T-cell (primary cell): ENCODE results near the gene USP20. TPM values are rescaled to one million over a fixed set of nuclear protein-coding genes. Genes with fewer than 3 reads are reported as not detected.
A peak's percentile ranks its signal among the peaks of the same experiment; 100 is the strongest.

Experiments used
- ATAC-seq, 4 experiments: fragments of 200-7000 bp in 3 of 4; fragments of 150-1000 bp in 1 of 4; cut with Tn5 transposase; replicated peaks in 1 of 4; 1 replicate in 3 of 4; 2 replicates in 1 of 4; pipeline ENCODE4 v1.10.0; 2021; ENCODE audit warnings: moderate library complexity in 3 of 4, mild to moderate bottlenecking in 2 of 4, moderate number of reproducible peaks in 1 of 4
- CTCF ChIA-PET, 2 donors: fragments of 300-600 bp; sonication (Branson Sonifier 250); formaldehyde crosslinking; loops; one replicate each; lab custom pipeline; 2022; ENCODE audit warnings: antibody characterized with exemption in 2 of 2; lab: Charles Lee
- POLR2A ChIA-PET, 2 donors: fragments of 300-600 bp; sonication (Branson Sonifier 250); formaldehyde crosslinking; loops; one replicate each; lab custom pipeline; 2022; ENCODE audit warnings: antibody characterized with exemption in 2 of 2; lab: Charles Lee
- DNase-seq, 35 experiments: peaks; one replicate each; pipeline versions ENCODE4 v3.0.0 to v3.0.0-alpha.2; 2013 to 2023
- H3K27ac ChIP-seq: one replicate; pipeline ENCODE4 v1.5.1; 2013; ENCODE audit warnings: low read length
- H3K27me3 ChIP-seq, 2 experiments: replicated peaks in 1 of 2; 1 replicate in 1 of 2; 2 replicates in 1 of 2; pipeline versions ENCODE4 v1.6.1 to v1.7.0; 2013; ENCODE audit warnings: low read length in 1 of 2, mixed read lengths in 1 of 2; ENCODE audit not compliant: control insufficient read depth in 2 of 2, insufficient read depth in 2 of 2; ENCODE audit errors: extremely low read depth in 1 of 2
- H3K36me3 ChIP-seq, 2 donors: 1 replicate in 1 of 2; 2 replicates in 1 of 2; pipeline versions ENCODE4 v1.6.1 to v1.7.0; 2013; ENCODE audit warnings: low read length in 1 of 2; ENCODE audit not compliant: control insufficient read depth in 2 of 2, insufficient read depth in 1 of 2; ENCODE audit errors: extremely low read depth in 1 of 2
- H3K4me1 ChIP-seq, 2 experiments: 1 replicate in 1 of 2; 2 replicates in 1 of 2; pipeline versions ENCODE4 v1.6.1 to v1.7.0; 2013; ENCODE audit warnings: low read length in 2 of 2, mixed read lengths in 1 of 2; ENCODE audit not compliant: insufficient read depth in 2 of 2, control insufficient read depth in 1 of 2; ENCODE audit errors: extremely low read depth in 1 of 2
- H3K4me3 ChIP-seq, 2 donors: 1 replicate in 1 of 2; 2 replicates in 1 of 2; pipeline versions ENCODE4 v1.5.1 to v1.7.0; 2013; ENCODE audit warnings: mild to moderate bottlenecking in 2 of 2, low read length in 1 of 2, moderate library complexity in 1 of 2; ENCODE audit not compliant: control insufficient read depth in 1 of 2; ENCODE audit errors: extremely low read depth in 1 of 2
- H3K9me3 ChIP-seq: 2 replicates; pipeline ENCODE4 v1.7.0; 2013
- H3K27ac Mint-ChIP-seq, 2 donors: one replicate each; pipeline ENCODE4 v1.8.0; 2020 to 2021; ENCODE audit warnings: mild to moderate bottlenecking in 2 of 2, mixed read lengths in 2 of 2
- H3K27me3 Mint-ChIP-seq, 2 donors: one replicate each; pipeline ENCODE4 v1.8.0; 2021 to 2022; ENCODE audit warnings: mixed read lengths in 2 of 2
- H3K36me3 Mint-ChIP-seq: one replicate; pipeline ENCODE4 v1.8.0; 2021; ENCODE audit warnings: mixed read lengths
- H3K4me1 Mint-ChIP-seq, 3 donors: one replicate each; pipeline ENCODE4 v1.8.0; 2020 to 2022; ENCODE audit warnings: mixed read lengths in 3 of 3, mild to moderate bottlenecking in 1 of 3
- H3K4me3 Mint-ChIP-seq, 3 donors: one replicate each; pipeline ENCODE4 v1.8.0; 2020 to 2022; ENCODE audit warnings: mild to moderate bottlenecking in 3 of 3, mixed read lengths in 3 of 3, moderate library complexity in 3 of 3
- H3K9me3 Mint-ChIP-seq, 3 donors: one replicate each; pipeline ENCODE4 v1.8.0; 2020 to 2022; ENCODE audit warnings: mixed read lengths in 3 of 3
- WGBS: methylation state at CpG from one replicate; pipeline ENCODE4 v1.1.5; 2013; ENCODE audit warnings: missing lambda C conversion rate; ENCODE audit not compliant: insufficient coverage; 5-methylcytosine and 5-hydroxymethylcytosine counted together
- total RNA-seq, 35 experiments: library from RNA in 6 of 35; stranded (reverse) in 6 of 35; fragments of 120-200 nt in 1 of 35; gene quantifications; one replicate each; pipeline versions ENCODE4 v1.2.1 to v1.2.4 and lab custom pipeline; 2013 to 2026

The USP20 gene
- total RNA-seq, 5 donors from 2014 or later (not counting 1 experiment from before 2014, with no cell fraction given), result 105 to 140 (median 125) TPM

DNA sequence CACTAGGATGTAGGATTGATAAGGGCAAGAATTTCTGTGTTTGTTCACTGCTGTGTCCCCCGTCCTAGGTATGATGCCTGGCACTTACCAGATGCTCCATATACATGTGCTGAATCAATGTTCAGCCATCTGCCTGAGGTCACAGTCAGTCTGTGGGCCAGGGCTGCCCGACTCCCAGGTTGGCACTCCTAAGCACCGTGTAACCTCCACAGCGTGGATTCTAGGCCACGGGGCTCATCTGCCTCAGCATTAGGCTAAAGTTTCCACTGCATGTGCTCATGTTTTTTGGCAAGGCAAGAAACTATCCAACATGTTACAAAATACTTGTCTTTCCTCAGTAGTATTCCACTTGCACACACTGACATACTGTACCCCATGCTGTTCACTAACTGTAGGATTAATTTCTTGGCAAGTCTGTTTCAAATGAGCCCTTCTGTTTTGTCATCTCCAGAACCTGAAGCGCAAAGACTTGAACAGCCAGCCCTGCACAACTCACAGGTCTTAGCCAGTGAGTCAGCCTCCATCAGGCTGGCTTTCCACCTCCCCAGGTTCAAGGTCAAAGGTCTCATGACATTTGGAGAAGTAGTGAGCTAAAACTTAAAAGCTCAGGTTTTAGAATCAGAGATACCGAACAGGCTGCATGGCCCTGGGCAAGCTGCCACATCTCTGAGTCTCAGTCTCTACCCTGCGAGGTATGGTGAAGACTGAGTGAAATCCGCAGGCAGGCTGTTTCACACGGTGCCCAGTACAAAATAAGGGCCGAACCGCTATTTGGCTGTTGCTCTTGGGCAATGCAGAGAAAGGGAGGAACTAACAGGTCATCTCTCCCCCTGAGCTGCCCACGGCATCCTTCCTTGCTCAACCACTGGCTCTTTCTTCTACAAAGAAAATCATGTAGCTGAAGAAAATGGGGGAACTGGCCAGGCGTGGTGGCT, 18.5 kb upstream of the USP20 start:
- H3K4me1 ChIP-seq, result peaks cover 0 to 9% of the 10 kb centered on the region in 2 experiments
- H3K9me3 Mint-ChIP-seq, result no peaks in the 10 kb centered on the region
- H3K27ac Mint-ChIP-seq, result no peak overlapping the region
- H3K27me3 ChIP-seq, result no peaks in the 10 kb centered on the region
- no peak overlapping the region for H3K27ac ChIP-seq
- ATAC-seq (no peak), DNase-seq (no peak)
- no peaks in the 10 kb centered on the region for H3K27me3 Mint-ChIP-seq
- H3K36me3 Mint-ChIP-seq, result peaks cover 38% of the 10 kb centered on the region
- ChIA-PET CTCF (no interaction called here), POLR2A (no interaction called here)
- H3K9me3 ChIP-seq, result no peaks in the 10 kb centered on the region
- 87% methylated on average over 10 of the region's 14 CpGs for WGBS
- peaks cover 9 to 22% (median 18%) of the 10 kb centered on the region in 3 donors for H3K4me1 Mint-ChIP-seq
- H3K4me3 Mint-ChIP-seq, result no peak overlapping the region
- H3K4me3 ChIP-seq, result no peak overlapping the region
- H3K36me3 ChIP-seq, result peaks cover 17 to 77% of the 10 kb centered on the region in 2 donors

DNA sequence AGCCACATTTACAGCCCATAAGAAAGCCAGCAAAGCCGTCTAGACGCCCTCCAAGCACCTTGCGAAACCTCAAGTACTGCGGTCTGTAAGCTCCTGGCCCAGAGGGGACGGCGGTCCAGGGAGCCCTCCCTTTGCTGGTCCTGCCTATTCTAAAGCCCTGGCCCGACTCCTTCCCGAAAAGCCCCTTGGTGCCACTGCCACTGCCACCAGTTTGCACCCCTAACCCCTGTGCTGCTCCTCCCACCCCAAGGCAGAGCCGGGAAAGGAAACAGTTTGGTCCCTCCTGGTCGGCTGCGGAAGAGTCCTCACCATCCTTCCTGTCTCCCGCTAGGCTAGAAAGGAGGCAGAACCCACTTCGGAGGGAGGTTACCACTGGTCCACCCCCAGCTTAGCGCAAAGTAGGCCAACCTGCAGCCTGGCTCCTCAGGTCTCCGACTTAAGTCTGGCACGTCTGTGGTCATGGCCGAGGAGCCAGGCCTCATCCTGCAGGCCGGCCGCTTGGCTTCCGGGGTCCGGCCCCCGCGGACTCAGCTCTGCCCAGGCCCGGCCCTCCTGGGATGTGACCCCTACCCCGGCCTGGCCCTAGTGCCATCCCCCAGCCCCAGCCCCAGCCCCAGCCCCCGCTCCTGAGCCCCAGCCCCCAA, 12.2 kb upstream of the USP20 start:
- H3K4me1 Mint-ChIP-seq, result peaks cover 12 to 19% (median 17%) of the 10 kb centered on the region in 3 donors
- ChIA-PET POLR2A (no interaction called here), CTCF (interaction anchor here in 1 of 2 donors (0.6 kb wide), 1 partner anchor 19 kb away, joined by 3 read pairs; no protein-coding TSS in a partner anchor)
- DNase-seq (peak in 4 of 35 experiments; percentile 5 to 48 (median 18)), ATAC-seq (peak in 1 of 4 experiments; percentile 9)
- H3K27me3 ChIP-seq, result no peaks in the 10 kb centered on the region
- peaks cover 4 to 18% of the 10 kb centered on the region in 2 experiments for H3K4me1 ChIP-seq
- H3K9me3 Mint-ChIP-seq, result no peaks in the 10 kb centered on the region
- H3K27ac Mint-ChIP-seq, result peak overlapping the region; percentile 75 to 82
- H3K27ac ChIP-seq, result peak overlapping the region; percentile 23
- peaks cover 0 to 46% of the 10 kb centered on the region in 2 donors for H3K36me3 ChIP-seq
- H3K4me3 ChIP-seq, result peak overlapping the region; percentile 41 to 63
- peak overlapping the region; percentile 80 to 86 (median 85) for H3K4me3 Mint-ChIP-seq
- H3K36me3 Mint-ChIP-seq, result peaks cover 18% of the 10 kb centered on the region
- H3K27me3 Mint-ChIP-seq, result no peaks in the 10 kb centered on the region
- no peaks in the 10 kb centered on the region for H3K9me3 ChIP-seq
- 25% methylated on average over 24 of the region's 26 CpGs for WGBS

DNA sequence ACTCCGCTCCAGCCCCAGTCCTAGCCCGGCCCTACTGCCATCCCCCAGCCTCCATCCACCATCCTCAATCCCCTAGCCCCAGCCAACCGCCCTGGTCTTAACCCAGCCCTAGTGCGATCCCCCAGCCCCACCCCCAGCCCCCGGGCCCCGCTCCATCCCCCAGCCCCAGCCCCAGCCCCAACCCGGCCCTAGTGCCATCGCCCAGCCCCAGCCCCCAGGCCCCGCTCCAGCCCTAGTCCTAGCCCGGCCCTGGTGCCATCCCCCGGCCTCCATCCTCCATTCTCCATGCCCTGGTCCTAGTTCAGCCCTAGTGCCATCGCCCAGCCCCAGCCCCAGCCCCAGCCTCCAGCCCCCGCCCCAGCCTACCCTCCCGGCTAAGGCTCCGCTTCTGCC, 11.7 kb upstream of the USP20 start:
- Histone ChIP-seq H3K27me3 (no peaks in the 10 kb centered on the region), H3K4me1 (peaks cover 4 to 18% of the 10 kb centered on the region in 2 experiments), H3K4me3 (peak overlapping the region; percentile 63 to 76), H3K27ac (peak overlapping the region; percentile 23), H3K9me3 (no peaks in the 10 kb centered on the region), H3K36me3 (peaks cover 0 to 46% of the 10 kb centered on the region in 2 donors)
- Mint-ChIP-seq H3K27ac (peak overlapping the region in 1 of 2 donors; percentile 71), H3K36me3 (peaks cover 19% of the 10 kb centered on the region), H3K4me3 (peak overlapping the region; percentile 80 to 86 (median 85)), H3K9me3 (no peaks in the 10 kb centered on the region), H3K4me1 (peaks cover 12 to 17% (median 16%) of the 10 kb centered on the region in 3 donors), H3K27me3 (no peaks in the 10 kb centered on the region)
- DNase-seq (no peak), ATAC-seq (peak; percentile 10 to 43 (median 25))
- WGBS, result 0% methylated on average over 3 of the region's 15 CpGs
- POLR2A ChIA-PET, result no interaction called here
- CTCF ChIA-PET, result no interaction called here

DNA sequence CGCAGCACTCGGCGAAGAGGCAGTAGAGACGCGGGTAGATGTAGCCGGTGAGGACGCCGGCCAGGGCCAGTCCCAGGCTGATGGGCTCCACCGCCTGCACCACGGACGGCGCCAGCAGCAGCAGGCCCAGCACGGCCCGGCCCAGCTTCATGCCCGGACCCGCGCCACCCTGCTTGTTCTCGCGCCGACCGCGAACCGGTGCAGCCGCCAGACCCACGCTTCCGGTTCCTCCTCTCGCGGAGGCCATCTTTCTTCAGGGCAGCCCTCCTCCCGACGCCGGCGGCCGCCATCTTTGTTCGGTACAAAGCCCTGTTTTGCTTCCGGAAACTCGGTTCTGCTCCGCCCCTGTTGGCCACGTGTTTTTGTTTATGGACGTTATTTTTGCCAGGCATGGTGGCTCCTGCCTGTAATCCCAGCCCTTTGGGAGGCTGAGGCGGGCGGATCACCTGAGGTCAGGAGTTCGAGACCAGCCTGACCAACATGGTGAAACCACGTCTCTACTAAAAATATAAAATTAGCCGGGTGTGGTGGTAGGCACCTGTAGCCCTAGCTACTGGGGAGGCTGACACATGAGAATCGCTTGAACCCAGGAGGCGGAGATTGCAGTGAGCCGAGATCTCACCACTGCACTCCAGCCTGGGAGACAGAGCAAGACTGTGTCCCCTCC, 11.2 kb upstream of the USP20 start, which contains the start of gene TOR1A:
Gene TOR1A, minus strand, starts transcription at position 202 of the 667 bp plus-strand sequence. Its CDS starts 51 bp downstream, at position 151.
- Mint-ChIP-seq H3K4me3 (peak within 1 kb of the TSS; percentile 80 to 86 (median 85)), H3K4me1 (peaks cover 11 to 15% (median 11%) of the 10 kb centered on the region in 3 donors), H3K27ac (peak within 1 kb of the TSS; percentile 79 to 86), H3K9me3 (no peaks in the 10 kb centered on the region), H3K27me3 (no peaks in the 10 kb centered on the region), H3K36me3 (peaks cover 17% of the 10 kb centered on the region)
- H3K27me3 ChIP-seq, result no peaks in the 10 kb centered on the region
- H3K27ac ChIP-seq, result peak within 1 kb of the TSS; percentile 23
- POLR2A ChIA-PET, result no interaction called here
- peak within 1 kb of the TSS; percentile 63 to 76 for H3K4me3 ChIP-seq
- peaks cover 4 to 46% of the 10 kb centered on the region in 2 donors for H3K36me3 ChIP-seq
- peak; percentile 82 to 95 (median 90) for DNase-seq
- CTCF ChIA-PET, result no interaction called here
- peaks cover 4 to 18% of the 10 kb centered on the region in 2 experiments for H3K4me1 ChIP-seq
- no peaks in the 10 kb centered on the region for H3K9me3 ChIP-seq
- WGBS, result under 1% methylated on average over 35 of the region's 47 CpGs
- ATAC-seq, result peak; percentile 93 to 95 (median 94)

DNA sequence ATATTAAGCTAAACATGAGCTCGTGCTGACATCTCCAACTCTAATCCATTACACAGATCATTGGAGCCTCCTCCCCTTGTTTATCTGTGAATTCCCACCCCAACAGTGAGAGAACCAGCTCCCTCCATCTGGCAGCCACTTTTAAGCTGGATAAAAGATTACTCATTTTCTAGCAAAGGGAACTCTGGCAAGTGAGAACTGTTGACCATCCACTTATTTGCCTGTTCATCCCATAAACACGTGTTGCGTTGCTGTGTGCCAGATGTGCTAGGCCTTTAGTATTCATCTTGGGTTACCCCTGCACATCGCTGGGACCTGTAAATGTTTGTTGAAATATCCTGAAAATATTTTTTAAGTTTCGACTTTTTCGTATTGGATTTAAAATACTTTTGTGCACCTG, 8.9 kb upstream of the USP20 start:
- Mint-ChIP-seq H3K27ac (no peak overlapping the region), H3K27me3 (no peaks in the 10 kb centered on the region), H3K4me3 (no peak overlapping the region), H3K9me3 (no peaks in the 10 kb centered on the region), H3K36me3 (peaks cover 29% of the 10 kb centered on the region), H3K4me1 (peaks cover 10 to 17% (median 10%) of the 10 kb centered on the region in 3 donors)
- Histone ChIP-seq H3K27me3 (no peaks in the 10 kb centered on the region), H3K4me1 (peaks cover 4 to 18% of the 10 kb centered on the region in 2 experiments), H3K27ac (no peak overlapping the region), H3K36me3 (peaks cover 16 to 59% of the 10 kb centered on the region in 2 donors), H3K9me3 (no peaks in the 10 kb centered on the region), H3K4me3 (no peak overlapping the region)
- 100% methylated on average over 1 of the region's 6 CpGs for WGBS
- ATAC-seq (no peak), DNase-seq (no peak)
- CTCF ChIA-PET, result interaction anchor here in 1 of 2 donors (0.5 kb wide), 1 partner anchor 24 kb away, joined by 3 read pairs; no protein-coding TSS in a partner anchor
- POLR2A ChIA-PET, result interaction anchor here in 1 of 2 donors (0.6 kb wide), 2 partner anchors 8 to 42 kb away, joined by 3 read pairs; partner anchors contain the start of gene C9orf78
